ENCODE measurements around the gene CD177.

DNA sequence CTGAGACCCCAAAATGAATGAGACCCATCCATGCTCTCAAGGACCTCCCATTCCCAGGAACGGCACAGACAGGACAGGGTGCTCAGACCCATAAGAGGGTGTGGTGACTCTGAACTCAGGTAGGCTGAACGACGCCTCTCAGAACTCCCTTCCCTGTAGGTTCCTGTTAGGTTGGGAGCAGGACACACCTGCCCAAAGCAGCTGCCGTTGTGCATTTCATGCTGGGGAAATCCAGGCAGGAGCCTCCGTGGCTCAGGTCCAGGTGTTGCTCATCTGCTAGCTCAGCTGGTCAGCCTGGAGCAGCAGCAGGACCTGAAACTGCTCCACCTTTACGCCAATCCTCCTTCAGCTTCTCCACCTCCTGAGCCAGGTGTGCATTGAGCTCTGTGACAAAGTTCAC lies 42.1 kb downstream of the CD177 start:
- TF ChIP-seq, protein P1, sequence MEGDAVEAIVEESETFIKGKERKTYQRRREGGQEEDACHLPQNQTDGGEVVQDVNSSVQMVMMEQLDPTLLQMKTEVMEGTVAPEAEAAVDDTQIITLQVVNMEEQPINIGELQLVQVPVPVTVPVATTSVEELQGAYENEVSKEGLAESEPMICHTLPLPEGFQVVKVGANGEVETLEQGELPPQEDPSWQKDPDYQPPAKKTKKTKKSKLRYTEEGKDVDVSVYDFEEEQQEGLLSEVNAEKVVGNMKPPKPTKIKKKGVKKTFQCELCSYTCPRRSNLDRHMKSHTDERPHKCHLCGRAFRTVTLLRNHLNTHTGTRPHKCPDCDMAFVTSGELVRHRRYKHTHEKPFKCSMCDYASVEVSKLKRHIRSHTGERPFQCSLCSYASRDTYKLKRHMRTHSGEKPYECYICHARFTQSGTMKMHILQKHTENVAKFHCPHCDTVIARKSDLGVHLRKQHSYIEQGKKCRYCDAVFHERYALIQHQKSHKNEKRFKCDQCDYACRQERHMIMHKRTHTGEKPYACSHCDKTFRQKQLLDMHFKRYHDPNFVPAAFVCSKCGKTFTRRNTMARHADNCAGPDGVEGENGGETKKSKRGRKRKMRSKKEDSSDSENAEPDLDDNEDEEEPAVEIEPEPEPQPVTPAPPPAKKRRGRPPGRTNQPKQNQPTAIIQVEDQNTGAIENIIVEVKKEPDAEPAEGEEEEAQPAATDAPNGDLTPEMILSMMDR (IDR thresholded peaks at IDR 0.05), result no peak
- no peak for TF ChIP-seq ZFX (IDR thresholded peaks at IDR 0.05; ENCODE audit: borderline replicate concordance)

Data from 22Rv1 (cell line).